ENCODE results near the gene EIF1. TPM values are rescaled to one million over a fixed set of nuclear protein-coding genes. Genes with fewer than 3 reads are reported as not detected.
A peak's percentile ranks its signal among the peaks of the same experiment; 100 is the strongest.

Gene EIF1
- polyA plus RNA-seq, 2 of the 4 experiments (the other 2 are of a cell fraction) = 834 to 873 TPM

DNA sequence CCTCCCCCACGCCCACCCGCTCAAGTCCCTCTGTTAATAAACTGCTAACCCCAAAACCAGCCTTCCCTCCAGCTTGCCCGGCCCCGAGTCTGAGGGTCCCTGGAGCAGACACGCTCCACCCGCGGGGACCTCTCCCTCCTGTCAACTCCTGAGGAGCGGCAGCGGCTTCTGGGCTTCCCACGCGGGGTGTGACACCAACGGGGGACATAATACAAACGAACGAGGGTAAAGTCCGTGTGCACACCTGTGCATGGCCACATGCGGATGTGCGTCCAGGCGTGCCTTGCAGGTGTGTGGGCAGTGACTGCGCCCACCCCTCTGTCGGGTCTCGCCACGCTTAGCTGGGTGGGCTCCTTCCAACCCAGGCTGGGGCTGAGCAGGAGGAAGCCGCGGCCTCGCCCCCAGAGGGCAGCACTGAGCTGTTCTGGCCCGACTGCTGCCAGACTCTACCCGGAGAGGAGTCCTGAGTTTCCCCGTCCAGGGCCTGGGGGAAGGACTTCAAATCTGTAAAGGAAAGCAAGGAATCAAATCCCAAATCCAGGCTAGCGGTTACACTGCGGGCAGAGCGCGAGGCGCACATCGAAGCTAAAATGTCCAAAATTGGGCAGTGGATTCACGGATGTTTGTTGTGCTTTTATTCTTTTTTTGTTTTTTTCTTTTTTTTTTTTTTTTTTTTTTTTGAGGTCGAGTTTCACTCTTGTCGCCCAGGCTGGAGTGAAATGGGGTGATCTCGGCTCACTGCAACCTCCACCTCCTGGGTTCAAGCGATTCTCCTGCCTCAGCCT lies 40.1 kb upstream of the EIF1 start (continued):
- TF ChIP-seq GATA3 (IDR thresholded peaks at IDR 0.05; ENCODE audit: borderline replicate concordance) (no peak), POLR2A (IDR thresholded peaks at IDR 0.05; ENCODE audit: low read length) (peak; percentile 38), FOXS1 (CRISPR knock-in tag; IDR thresholded peaks at IDR 0.05) (no peak), CBX2 (IDR thresholded peaks at IDR 0.05; ENCODE audit: borderline replicate concordance, low read depth) (no peak), MAZ (IDR thresholded peaks at IDR 0.05; ENCODE audit: borderline replicate concordance, low read depth, low read length) (0 out of 2 replicates have a peak, but pooled peaks have one; percentile 46), ZFP36 (IDR thresholded peaks at IDR 0.05; ENCODE audit: borderline replicate concordance, partially characterized antibody) (no peak), KDM5A (IDR thresholded peaks at IDR 0.05) (no peak), CBX8 (IDR thresholded peaks at IDR 0.05) (no peak), SMC3 (IDR thresholded peaks at IDR 0.05) (peak; percentile 88), JUN (IDR thresholded peaks at IDR 0.05) (0 out of 5 replicates have a peak, but pooled peaks of 1 of the 2 experiments have one; percentile 23), ZNF302 (CRISPR knock-in tag; IDR thresholded peaks at IDR 0.05) (no peak)
- TF ChIP-seq, protein P1, sequence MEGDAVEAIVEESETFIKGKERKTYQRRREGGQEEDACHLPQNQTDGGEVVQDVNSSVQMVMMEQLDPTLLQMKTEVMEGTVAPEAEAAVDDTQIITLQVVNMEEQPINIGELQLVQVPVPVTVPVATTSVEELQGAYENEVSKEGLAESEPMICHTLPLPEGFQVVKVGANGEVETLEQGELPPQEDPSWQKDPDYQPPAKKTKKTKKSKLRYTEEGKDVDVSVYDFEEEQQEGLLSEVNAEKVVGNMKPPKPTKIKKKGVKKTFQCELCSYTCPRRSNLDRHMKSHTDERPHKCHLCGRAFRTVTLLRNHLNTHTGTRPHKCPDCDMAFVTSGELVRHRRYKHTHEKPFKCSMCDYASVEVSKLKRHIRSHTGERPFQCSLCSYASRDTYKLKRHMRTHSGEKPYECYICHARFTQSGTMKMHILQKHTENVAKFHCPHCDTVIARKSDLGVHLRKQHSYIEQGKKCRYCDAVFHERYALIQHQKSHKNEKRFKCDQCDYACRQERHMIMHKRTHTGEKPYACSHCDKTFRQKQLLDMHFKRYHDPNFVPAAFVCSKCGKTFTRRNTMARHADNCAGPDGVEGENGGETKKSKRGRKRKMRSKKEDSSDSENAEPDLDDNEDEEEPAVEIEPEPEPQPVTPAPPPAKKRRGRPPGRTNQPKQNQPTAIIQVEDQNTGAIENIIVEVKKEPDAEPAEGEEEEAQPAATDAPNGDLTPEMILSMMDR (IDR thresholded peaks at IDR 0.05) = peak; percentile 93
- TF ChIP-seq, protein P2, sequence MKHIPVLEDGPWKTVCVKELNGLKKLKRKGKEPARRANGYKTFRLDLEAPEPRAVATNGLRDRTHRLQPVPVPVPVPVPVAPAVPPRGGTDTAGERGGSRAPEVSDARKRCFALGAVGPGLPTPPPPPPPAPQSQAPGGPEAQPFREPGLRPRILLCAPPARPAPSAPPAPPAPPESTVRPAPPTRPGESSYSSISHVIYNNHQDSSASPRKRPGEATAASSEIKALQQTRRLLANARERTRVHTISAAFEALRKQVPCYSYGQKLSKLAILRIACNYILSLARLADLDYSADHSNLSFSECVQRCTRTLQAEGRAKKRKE (CRISPR knock-in tag; IDR thresholded peaks at IDR 0.05; ENCODE audit: low read depth) = no peak
- TF ChIP-seq, protein P3, sequence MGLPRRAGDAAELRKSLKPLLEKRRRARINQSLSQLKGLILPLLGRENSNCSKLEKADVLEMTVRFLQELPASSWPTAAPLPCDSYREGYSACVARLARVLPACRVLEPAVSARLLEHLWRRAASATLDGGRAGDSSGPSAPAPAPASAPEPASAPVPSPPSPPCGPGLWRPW (IDR thresholded peaks at IDR 0.05) = no peak
- TF ChIP-seq, protein P4, sequence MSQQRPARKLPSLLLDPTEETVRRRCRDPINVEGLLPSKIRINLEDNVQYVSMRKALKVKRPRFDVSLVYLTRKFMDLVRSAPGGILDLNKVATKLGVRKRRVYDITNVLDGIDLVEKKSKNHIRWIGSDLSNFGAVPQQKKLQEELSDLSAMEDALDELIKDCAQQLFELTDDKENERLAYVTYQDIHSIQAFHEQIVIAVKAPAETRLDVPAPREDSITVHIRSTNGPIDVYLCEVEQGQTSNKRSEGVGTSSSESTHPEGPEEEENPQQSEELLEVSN (IDR thresholded peaks at IDR 0.05; ENCODE audit: borderline replicate concordance, low read depth) = no peak; the same call in 1 of the 2 replicates
- TF ChIP-seq, protein P5, sequence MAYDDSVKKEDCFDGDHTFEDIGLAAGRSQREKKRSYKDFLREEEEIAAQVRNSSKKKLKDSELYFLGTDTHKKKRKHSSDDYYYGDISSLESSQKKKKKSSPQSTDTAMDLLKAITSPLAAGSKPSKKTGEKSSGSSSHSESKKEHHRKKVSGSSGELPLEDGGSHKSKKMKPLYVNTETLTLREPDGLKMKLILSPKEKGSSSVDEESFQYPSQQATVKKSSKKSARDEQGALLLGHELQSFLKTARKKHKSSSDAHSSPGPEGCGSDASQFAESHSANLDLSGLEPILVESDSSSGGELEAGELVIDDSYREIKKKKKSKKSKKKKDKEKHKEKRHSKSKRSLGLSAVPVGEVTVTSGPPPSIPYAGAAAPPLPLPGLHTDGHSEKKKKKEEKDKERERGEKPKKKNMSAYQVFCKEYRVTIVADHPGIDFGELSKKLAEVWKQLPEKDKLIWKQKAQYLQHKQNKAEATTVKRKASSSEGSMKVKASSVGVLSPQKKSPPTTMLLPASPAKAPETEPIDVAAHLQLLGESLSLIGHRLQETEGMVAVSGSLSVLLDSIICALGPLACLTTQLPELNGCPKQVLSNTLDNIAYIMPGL (CRISPR knock-in tag; IDR thresholded peaks at IDR 0.05; ENCODE audit: borderline replicate concordance) = no peak
- TF ChIP-seq, protein P6, sequence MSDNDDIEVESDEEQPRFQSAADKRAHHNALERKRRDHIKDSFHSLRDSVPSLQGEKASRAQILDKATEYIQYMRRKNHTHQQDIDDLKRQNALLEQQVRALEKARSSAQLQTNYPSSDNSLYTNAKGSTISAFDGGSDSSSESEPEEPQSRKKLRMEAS (IDR thresholded peaks at IDR 0.05) = peak; percentile 50; the same call in 1 of the 2 replicates

DNA sequence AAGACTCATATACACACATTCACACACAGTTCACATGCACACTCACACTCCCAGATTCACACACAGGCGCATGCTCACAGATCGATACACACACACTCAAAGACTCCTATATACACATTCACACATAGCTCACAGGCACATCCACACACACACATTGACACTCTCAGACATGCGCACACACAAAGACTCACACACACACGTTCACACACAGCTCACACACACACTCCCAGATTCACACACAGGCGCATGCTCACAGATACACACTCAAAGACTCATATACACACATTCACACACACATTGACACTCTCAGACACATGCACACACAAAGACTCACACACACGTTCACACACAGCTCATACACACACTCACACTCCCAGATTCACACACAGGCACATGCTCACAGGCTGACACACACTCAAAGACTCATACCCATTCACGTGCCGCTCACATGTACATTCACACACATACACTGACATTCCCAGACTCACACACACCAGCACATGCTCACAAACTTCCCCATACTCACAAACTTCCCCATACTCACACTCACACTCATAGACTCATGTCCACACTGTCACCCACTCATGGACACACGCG lies 38.7 kb upstream of the EIF1 start:
- Histone ChIP-seq H3K9me3 (no peaks in the 10 kb centered on the region), H3K4me1 (peaks cover 54% of the 10 kb centered on the region), H3K27ac (no peak overlapping the region; a peak in 1 of 6 replicates), H3K4me3 (no peak overlapping the region), H3K4me2 (no peak overlapping the region)
- DNase-seq (ENCODE audit: low read depth in 1 of 2, low spot score in 1 of 2) = no peak
- FAIRE-seq = peak; percentile 70
- ChIA-PET POLR2A (interaction anchor here (0.7 to 1.1 kb wide), 2 partner anchors 38 to 39 kb away, joined by 3 read pairs; partner anchors contain the start of gene EIF1), CTCF (interaction anchor here (0.6 to 18.4 kb wide), 24 partner anchors 9 to 858 kb away, joined by 3 to 678 read pairs (median 16); partner anchors contain the start of genes EIF1, KRT14, KRT17 and KRT9)
- TF ChIP-seq KDM5A (IDR thresholded peaks at IDR 0.05) (no peak), FOSB (CRISPR knock-in tag; IDR thresholded peaks at IDR 0.05) (no peak), CBX2 (IDR thresholded peaks at IDR 0.05; ENCODE audit: borderline replicate concordance, low read depth) (no peak), ESRRA (IDR thresholded peaks at IDR 0.05; ENCODE audit: borderline replicate concordance, low read length) (no peak), KDM1A (IDR thresholded peaks at IDR 0.05; ENCODE audit: low read depth) (no peak), NR3C1 (IDR thresholded peaks at IDR 0.05) (no peak), EP300 (IDR thresholded peaks at IDR 0.05) (no peak), NFE2L2 (conservative IDR thresholded peaks at IDR 0.05; ENCODE audit: low read length) (no peak), EHF (CRISPR knock-in tag; IDR thresholded peaks at IDR 0.05) (no peak), HOXB5 (CRISPR knock-in tag; IDR thresholded peaks at IDR 0.05) (no peak), RARB (CRISPR knock-in tag; IDR thresholded peaks at IDR 0.05) (no peak), FOXS1 (CRISPR knock-in tag; IDR thresholded peaks at IDR 0.05) (no peak), GATA3 (IDR thresholded peaks at IDR 0.05; ENCODE audit: borderline replicate concordance) (no peak), POLR2AphosphoS2 (conservative IDR thresholded peaks at IDR 0.05; ENCODE audit: low read length) (no peak), HOXB13 (CRISPR knock-in tag; IDR thresholded peaks at IDR 0.05; ENCODE audit: low read depth) (no peak)
- TF ChIP-seq, protein P6 (IDR thresholded peaks at IDR 0.05) = no peak
- TF ChIP-seq, protein P4 (IDR thresholded peaks at IDR 0.05; ENCODE audit: borderline replicate concordance, low read depth) = no peak
- no peak for ATAC-seq
- 88% methylated on average over 10 of the region's 10 CpGs for WGBS (ENCODE audit: missing lambda C conversion rate)
